ENCODE results near the gene HEPHL1. TPM values are rescaled to one million over a fixed set of nuclear protein-coding genes. Genes with fewer than 3 reads are reported as not detected.

Gene HEPHL1
- total RNA-seq, 4 donors from 2014 or later: not detected

DNA sequence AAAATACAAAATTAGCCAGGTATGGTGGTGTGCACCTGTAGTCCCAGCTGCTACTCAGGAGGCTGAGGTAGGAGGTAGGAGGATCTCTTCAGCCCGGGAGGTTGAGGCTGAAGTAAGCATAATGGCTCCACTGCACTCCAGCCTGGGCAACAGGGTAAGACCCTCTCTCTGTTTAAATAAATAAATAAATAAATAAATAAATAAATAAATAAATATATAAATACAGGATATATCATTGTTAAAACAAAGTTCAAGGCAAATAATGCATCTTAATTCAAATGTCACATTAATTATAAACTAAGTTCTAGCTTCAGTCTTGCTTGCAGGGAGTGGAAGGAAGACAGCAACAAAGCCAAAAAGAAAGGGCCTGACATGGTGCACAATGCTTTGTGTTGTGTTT, 63.0 kb downstream of the HEPHL1 start:
- no peak for DNase-seq
- in situ Hi-C loops (cut with MboI; ENCODE audit: low pct_ligation_motif_present in 1 of 4, low pct_unique_long_range_greater_than_20kb in 1 of 4, low sequenced_read_pairs in 3 of 4): no loop called here
- intact Hi-C loops (cut with DNase I; ENCODE audit: low total_unique reads): no loop called here
- Histone ChIP-seq H3K36me3 (no peaks in the 10 kb centered on the region), H3K4me1 (no peaks in the 10 kb centered on the region), H3K27ac (no peak overlapping the region), H3K4me3 (no peak overlapping the region), H3K9me3 (no peaks in the 10 kb centered on the region), H3K27me3 (no peaks in the 10 kb centered on the region)
- no peak for TF ChIP-seq EP300 (IDR thresholded peaks at IDR 0.05; ENCODE audit: low read depth)
- TF ChIP-seq POLR2A (IDR thresholded peaks at IDR 0.05): no peak
- TF ChIP-seq POLR2AphosphoS5 (IDR thresholded peaks at IDR 0.05): no peak
- TF ChIP-seq, protein P1, sequence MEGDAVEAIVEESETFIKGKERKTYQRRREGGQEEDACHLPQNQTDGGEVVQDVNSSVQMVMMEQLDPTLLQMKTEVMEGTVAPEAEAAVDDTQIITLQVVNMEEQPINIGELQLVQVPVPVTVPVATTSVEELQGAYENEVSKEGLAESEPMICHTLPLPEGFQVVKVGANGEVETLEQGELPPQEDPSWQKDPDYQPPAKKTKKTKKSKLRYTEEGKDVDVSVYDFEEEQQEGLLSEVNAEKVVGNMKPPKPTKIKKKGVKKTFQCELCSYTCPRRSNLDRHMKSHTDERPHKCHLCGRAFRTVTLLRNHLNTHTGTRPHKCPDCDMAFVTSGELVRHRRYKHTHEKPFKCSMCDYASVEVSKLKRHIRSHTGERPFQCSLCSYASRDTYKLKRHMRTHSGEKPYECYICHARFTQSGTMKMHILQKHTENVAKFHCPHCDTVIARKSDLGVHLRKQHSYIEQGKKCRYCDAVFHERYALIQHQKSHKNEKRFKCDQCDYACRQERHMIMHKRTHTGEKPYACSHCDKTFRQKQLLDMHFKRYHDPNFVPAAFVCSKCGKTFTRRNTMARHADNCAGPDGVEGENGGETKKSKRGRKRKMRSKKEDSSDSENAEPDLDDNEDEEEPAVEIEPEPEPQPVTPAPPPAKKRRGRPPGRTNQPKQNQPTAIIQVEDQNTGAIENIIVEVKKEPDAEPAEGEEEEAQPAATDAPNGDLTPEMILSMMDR (IDR thresholded peaks at IDR 0.05): no peak
- 83 to 92% methylated on average over 1 of the region's 1 CpG for WGBS, 2 donors (ENCODE audit: low coverage in 1 of 2)

DNA sequence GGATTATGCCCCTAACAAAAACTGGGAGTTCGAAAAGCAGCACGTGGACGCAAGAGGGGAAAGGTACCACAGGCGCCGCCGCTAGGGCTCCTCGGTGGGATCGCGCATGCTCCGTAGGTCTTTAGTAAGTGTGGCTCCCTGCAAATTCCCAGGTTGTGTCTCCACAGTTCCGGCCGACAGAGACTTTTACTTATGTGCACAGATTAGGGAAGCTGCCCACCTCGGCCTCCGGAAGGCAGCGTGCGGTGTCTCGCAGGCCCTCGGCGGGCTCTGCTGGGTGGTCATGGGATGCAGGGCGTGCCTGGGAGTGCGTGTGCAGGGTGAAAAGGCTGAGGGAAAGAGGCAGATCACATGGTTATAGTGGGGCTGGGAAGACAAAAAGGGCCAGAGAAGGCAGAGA, 67.8 kb downstream of the HEPHL1 start:
- H3K27me3 ChIP-seq: no peaks in the 10 kb centered on the region
- no peaks in the 10 kb centered on the region for H3K9me3 ChIP-seq
- 94 to 100% methylated on average over 1 to 21 of the region's 21 CpGs for WGBS, 2 donors (ENCODE audit: low coverage in 1 of 2)
- H3K4me1 ChIP-seq: no peaks in the 10 kb centered on the region
- DNase-seq: no peak
- H3K36me3 ChIP-seq: no peaks in the 10 kb centered on the region
- H3K27ac ChIP-seq: no peak overlapping the region
- in situ Hi-C loops (cut with MboI; ENCODE audit: low pct_ligation_motif_present in 1 of 4, low pct_unique_long_range_greater_than_20kb in 1 of 4, low sequenced_read_pairs in 3 of 4) (no loop called here), intact Hi-C loops (cut with DNase I; ENCODE audit: low total_unique reads) (no loop called here)
- no peak for TF ChIP-seq POLR2AphosphoS5 (IDR thresholded peaks at IDR 0.05)
- TF ChIP-seq POLR2A (IDR thresholded peaks at IDR 0.05): no peak
- TF ChIP-seq EP300 (IDR thresholded peaks at IDR 0.05; ENCODE audit: low read depth): no peak
- TF ChIP-seq, protein P1 (IDR thresholded peaks at IDR 0.05): no peak
- H3K4me3 ChIP-seq: no peak overlapping the region

DNA sequence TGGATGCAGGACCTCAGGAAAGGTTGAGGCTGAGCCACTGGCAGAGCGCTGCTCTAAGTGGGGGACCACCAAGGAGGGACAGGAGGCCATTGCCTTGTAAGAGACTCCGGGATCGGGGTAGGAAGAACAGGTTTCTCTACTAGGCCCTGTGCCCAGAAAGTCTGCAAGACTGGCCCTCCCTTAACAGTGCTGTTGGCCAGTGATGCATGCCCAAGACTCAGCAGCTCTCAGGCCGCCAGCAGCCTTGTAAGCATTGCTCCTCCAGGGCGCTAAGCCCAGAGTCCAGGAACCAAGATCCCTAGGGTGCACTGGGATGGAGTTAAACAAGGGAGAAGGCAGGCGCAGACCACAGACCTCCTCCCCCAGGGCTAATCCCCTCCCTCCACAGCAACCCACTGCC, 68.2 kb downstream of the HEPHL1 start:
- TF ChIP-seq, protein P1 (IDR thresholded peaks at IDR 0.05): no peak
- no peak for TF ChIP-seq EP300 (IDR thresholded peaks at IDR 0.05; ENCODE audit: low read depth)
- H3K4me1 ChIP-seq: no peaks in the 10 kb centered on the region
- in situ Hi-C loops (cut with MboI; ENCODE audit: low pct_ligation_motif_present in 1 of 4, low pct_unique_long_range_greater_than_20kb in 1 of 4, low sequenced_read_pairs in 3 of 4): no loop called here

DNA sequence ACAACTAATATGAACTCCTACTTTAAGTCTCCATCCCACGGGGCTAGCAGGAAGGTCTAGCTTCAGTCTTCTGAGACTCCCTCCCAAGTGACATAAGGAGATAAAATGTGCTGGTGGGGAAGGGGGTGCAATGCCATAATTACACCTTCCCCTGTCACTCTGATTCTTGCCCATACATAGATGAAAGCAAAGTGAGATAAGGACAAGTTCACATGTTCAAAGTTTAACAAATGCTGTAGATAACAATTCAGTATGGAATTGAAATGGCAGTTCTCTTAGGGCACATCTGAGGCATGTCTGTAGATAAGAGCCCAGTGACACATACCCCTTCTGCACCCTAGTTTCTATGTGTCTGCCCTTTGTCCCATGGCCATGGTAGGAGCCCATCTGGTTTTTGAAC, 69.2 kb downstream of the HEPHL1 start:
- Histone ChIP-seq H3K4me1 (no peaks in the 10 kb centered on the region), H3K4me3 (no peak overlapping the region), H3K36me3 (no peaks in the 10 kb centered on the region), H3K27me3 (no peaks in the 10 kb centered on the region), H3K9me3 (no peaks in the 10 kb centered on the region), H3K27ac (no peak overlapping the region)
- TF ChIP-seq POLR2A (IDR thresholded peaks at IDR 0.05): no peak
- TF ChIP-seq, protein P1 (IDR thresholded peaks at IDR 0.05): no peak
- TF ChIP-seq POLR2AphosphoS5 (IDR thresholded peaks at IDR 0.05): no peak
- no peak for DNase-seq
- intact Hi-C loops (cut with DNase I; ENCODE audit: low total_unique reads) (no loop called here), in situ Hi-C loops (cut with MboI; ENCODE audit: low pct_ligation_motif_present in 1 of 4, low pct_unique_long_range_greater_than_20kb in 1 of 4, low sequenced_read_pairs in 3 of 4) (no loop called here)
- WGBS, 2 donors (ENCODE audit: low coverage in 1 of 2): 67 to 73% methylated on average over 1 of the region's 1 CpG

More for the DNA sequence above, 68.2 kb downstream of the HEPHL1 start:
- Histone ChIP-seq H3K36me3 (no peaks in the 10 kb centered on the region), H3K27ac (no peak overlapping the region), H3K4me3 (no peak overlapping the region), H3K27me3 (no peaks in the 10 kb centered on the region), H3K9me3 (no peaks in the 10 kb centered on the region)
- 40 to 93% methylated on average over 1 to 6 of the region's 6 CpGs for WGBS, 2 donors (ENCODE audit: low coverage in 1 of 2)
- DNase-seq: no peak
- intact Hi-C loops (cut with DNase I; ENCODE audit: low total_unique reads): no loop called here
